Measurements from ENCODE around the gene KRTAP10-6. TPM values are rescaled to one million over a fixed set of nuclear protein-coding genes. Genes with fewer than 3 reads are reported as not detected.

KRTAP10-6 gene
- total RNA-seq, 1 experiment from 2014 or later = 0.39 TPM

- Histone ChIP-seq H3K4me3 (ENCODE audit: low read depth, low read length, poor library complexity, severe bottlenecking) (no peak overlapping the region), H3K4me1 (ENCODE audit: insufficient read depth, low read length, poor library complexity, severe bottlenecking) (no peaks in the 10 kb centered on the region), H3K9me3 (ENCODE audit: low read depth, low read length, poor library complexity, severe bottlenecking) (peaks cover 10% of the 10 kb centered on the region), H3K36me3 (ENCODE audit: insufficient read depth, low read length, poor library complexity, severe bottlenecking) (no peaks in the 10 kb centered on the region), H3K27me3 (replicated peaks; ENCODE audit: insufficient read depth, low read depth, low read length, poor library complexity) (no peaks in the 10 kb centered on the region), H3K27ac (ENCODE audit: low read depth, low read length, poor library complexity, severe bottlenecking) (no peak overlapping the region)
- TF ChIP-seq EZH2 (IDR thresholded peaks at IDR 0.05; ENCODE audit: borderline replicate concordance, low read depth, low read length, poor library complexity, severe bottlenecking) (no peak), CTCF (conservative IDR thresholded peaks at IDR 0.05; ENCODE audit: low read depth, low read length) (no peak)
- ChIA-PET POLR2A (ENCODE audit: low non-redundant PET) (no interaction called here), CTCF (no interaction called here)
- intact Hi-C loops (cut with micrococcal nuclease; ENCODE audit: unreplicated experiment) = loop anchor here (10.0 kb wide), 1 partner anchor 57 kb away; the partner anchor contains the start of gene KRTAP10-7
- DNase-seq (ENCODE audit: low spot score) = no peak
- BruUV-seq (replicated peaks) = no TSS peak
Observed at GRCh38 chr21:44547656-44548331, 44.5 kb downstream of the KRTAP10-6 start.

GRCh38 chr21:44544566-44544965, 47.7 kb downstream of the KRTAP10-6 start:
- CTCF ChIA-PET = no interaction called here
- BruUV-seq (replicated peaks) = no TSS peak
- Histone ChIP-seq H3K27me3 (replicated peaks; ENCODE audit: insufficient read depth, low read depth, low read length, poor library complexity) (no peaks in the 10 kb centered on the region), H3K4me3 (ENCODE audit: low read depth, low read length, poor library complexity, severe bottlenecking) (no peak overlapping the region), H3K4me1 (ENCODE audit: insufficient read depth, low read length, poor library complexity, severe bottlenecking) (no peaks in the 10 kb centered on the region), H3K9me3 (ENCODE audit: low read depth, low read length, poor library complexity, severe bottlenecking) (peaks cover 22% of the 10 kb centered on the region), H3K27ac (ENCODE audit: low read depth, low read length, poor library complexity, severe bottlenecking) (no peak overlapping the region), H3K36me3 (ENCODE audit: insufficient read depth, low read length, poor library complexity, severe bottlenecking) (no peaks in the 10 kb centered on the region)
- intact Hi-C loops (cut with micrococcal nuclease; ENCODE audit: unreplicated experiment) = loop anchor here (10.0 kb wide), 1 partner anchor 60 kb away; the partner anchor contains the start of gene KRTAP10-7
- no peak for TF ChIP-seq CTCF (conservative IDR thresholded peaks at IDR 0.05; ENCODE audit: low read depth, low read length)
- TF ChIP-seq EZH2 (IDR thresholded peaks at IDR 0.05; ENCODE audit: borderline replicate concordance, low read depth, low read length, poor library complexity, severe bottlenecking) = no peak
- no peak for DNase-seq (ENCODE audit: low spot score)
- POLR2A ChIA-PET (ENCODE audit: low non-redundant PET) = no interaction called here

GRCh38 chr21:44542716-44543115, 49.6 kb downstream of the KRTAP10-6 start:
- H3K27ac ChIP-seq (ENCODE audit: low read depth, low read length, poor library complexity, severe bottlenecking) = no peak overlapping the region
- POLR2A ChIA-PET (ENCODE audit: low non-redundant PET) = no interaction called here
- no peaks in the 10 kb centered on the region for H3K4me1 ChIP-seq (ENCODE audit: insufficient read depth, low read length, poor library complexity, severe bottlenecking)
- DNase-seq (ENCODE audit: low spot score) = no peak
- H3K27me3 ChIP-seq (replicated peaks; ENCODE audit: insufficient read depth, low read depth, low read length, poor library complexity) = no peaks in the 10 kb centered on the region
- peaks cover 22% of the 10 kb centered on the region for H3K9me3 ChIP-seq (ENCODE audit: low read depth, low read length, poor library complexity, severe bottlenecking)
- TF ChIP-seq CTCF (conservative IDR thresholded peaks at IDR 0.05; ENCODE audit: low read depth, low read length) = no peak
- no peak for TF ChIP-seq EZH2 (IDR thresholded peaks at IDR 0.05; ENCODE audit: borderline replicate concordance, low read depth, low read length, poor library complexity, severe bottlenecking)
- CTCF ChIA-PET = no interaction called here
- BruUV-seq (replicated peaks) = no TSS peak
- H3K4me3 ChIP-seq (ENCODE audit: low read depth, low read length, poor library complexity, severe bottlenecking) = no peak overlapping the region
- no peaks in the 10 kb centered on the region for H3K36me3 ChIP-seq (ENCODE audit: insufficient read depth, low read length, poor library complexity, severe bottlenecking)
- intact Hi-C loops (cut with micrococcal nuclease; ENCODE audit: unreplicated experiment) = loop anchor here (10.0 kb wide), 1 partner anchor 62 kb away; the partner anchor contains the start of gene KRTAP10-7

Other genes with a start within 250 kb of the KRTAP10-6 start
- gene TRPM2, start 238.9 kb downstream of the KRTAP10-6 start, total RNA-seq (2021) = 0.21 TPM in 1 of 2 replicates, not detected in the other
- 1.5 and 3.1 TPM in 2 replicates for gene LRRC3, start 137.0 kb downstream of the KRTAP10-6 start, total RNA-seq (2021)
- gene KRTAP10-1, start 52.3 kb downstream of the KRTAP10-6 start, total RNA-seq (2021) = 0.28 and 0.47 TPM in 2 replicates
- gene KRTAP10-2, start 41.0 kb downstream of the KRTAP10-6 start, total RNA-seq (2021) = 0.26 and 0.69 TPM in 2 replicates
- 0.62 TPM in 1 of 2 replicates, not detected in the other for gene KRTAP10-3, start 33.7 kb downstream of the KRTAP10-6 start, total RNA-seq (2021)
- gene KRTAP10-4, start 18.8 kb downstream of the KRTAP10-6 start, total RNA-seq (2021) = not detected in 2 replicates
- 0.33 TPM in 1 of 2 replicates, not detected in the other for gene KRTAP10-5, start 11.9 kb downstream of the KRTAP10-6 start, total RNA-seq (2021)
- not detected in 2 replicates for gene KRTAP10-7, start 8.1 kb upstream of the KRTAP10-6 start, total RNA-seq (2021)
- gene KRTAP10-8, start 19.6 kb upstream of the KRTAP10-6 start, total RNA-seq (2021) = not detected in 2 replicates
- not detected in 2 replicates for gene KRTAP10-9, start 34.6 kb upstream of the KRTAP10-6 start, total RNA-seq (2021)
- not detected in 2 replicates for gene KRTAP10-10, start 44.9 kb upstream of the KRTAP10-6 start, total RNA-seq (2021)
- gene KRTAP10-11, start 53.9 kb upstream of the KRTAP10-6 start, total RNA-seq (2021) = not detected in 2 replicates
- 0.81 and 1.0 TPM in 2 replicates for gene KRTAP12-4, start 62.2 kb upstream of the KRTAP10-6 start, total RNA-seq (2021)
- gene KRTAP12-3, start 65.4 kb upstream of the KRTAP10-6 start, total RNA-seq (2021) = not detected in 2 replicates
- 1.6 and 1.8 TPM in 2 replicates for gene KRTAP12-2, start 74.4 kb upstream of the KRTAP10-6 start, total RNA-seq (2021)
- gene KRTAP12-1, start 89.7 kb upstream of the KRTAP10-6 start, total RNA-seq (2021) = 0.80 and 2.8 TPM in 2 replicates
- not detected in 2 replicates for gene KRTAP10-12, start 104.7 kb upstream of the KRTAP10-6 start, total RNA-seq (2021)
- gene TSPEAR, start 119.1 kb upstream of the KRTAP10-6 start, total RNA-seq (2021) = 8.3 and 12.4 TPM in 2 replicates
- gene UBE2G2, start 209.3 kb upstream of the KRTAP10-6 start, total RNA-seq (2021) = 204 and 212 TPM in 2 replicates
- gene SUMO3, start 225.6 kb upstream of the KRTAP10-6 start, total RNA-seq (2021) = 124 and 132 TPM in 2 replicates